GM21381 (cell line): ENCODE data around the gene COL10A1.

ENCODE experiments used
- ATAC-seq: cut with Tn5 transposase; IDR thresholded peaks from one replicate; pipeline ENCODE4 v1.9.1; 2021; ENCODE audit warnings: mild to moderate bottlenecking, moderate library complexity; ENCODE audit not compliant: unreplicated experiment

Gene COL10A1

GRCh38 chr6:116126032-116126431 is at the start of gene COL10A1:
Gene COL10A1, minus strand, starts transcription at chr6:116126132. Its CDS starts 640 bp downstream, at chr6:116125492.
- no peak for ATAC-seq

GRCh38 chr6:116175344-116175743 is 49.4 kb upstream of the COL10A1 start:
- ATAC-seq: no peak

- no peak for ATAC-seq
Measured at GRCh38 chr6:116173928-116174327, 48.0 kb upstream of the COL10A1 start.

- no peak for ATAC-seq
Measured at GRCh38 chr6:116170358-116171057, 44.6 kb upstream of the COL10A1 start.

GRCh38 chr6:116169880-116170279 is 43.9 kb upstream of the COL10A1 start:
- ATAC-seq: no peak

- ATAC-seq: no peak
Measured at GRCh38 chr6:116168148-116168547, 42.2 kb upstream of the COL10A1 start.

- no peak for ATAC-seq
Measured at GRCh38 chr6:116166369-116166768, 40.4 kb upstream of the COL10A1 start.

GRCh38 chr6:116165596-116165995 is 39.7 kb upstream of the COL10A1 start:
- ATAC-seq: no peak

GRCh38 chr6:116159782-116160524 is 34.0 kb upstream of the COL10A1 start:
- ATAC-seq: no peak

GRCh38 chr6:116158641-116159040 is 32.7 kb upstream of the COL10A1 start:
- no peak for ATAC-seq

GRCh38 chr6:116157391-116157790 is 31.5 kb upstream of the COL10A1 start:
- ATAC-seq: no peak

GRCh38 chr6:116156405-116157326 is 30.7 kb upstream of the COL10A1 start:
- no peak for ATAC-seq

GRCh38 chr6:116154887-116155286 is 29.0 kb upstream of the COL10A1 start:
- ATAC-seq: no peak

GRCh38 chr6:116152620-116153019 is 26.7 kb upstream of the COL10A1 start:
- ATAC-seq: no peak

- ATAC-seq: no peak
Measured at GRCh38 chr6:116145803-116146675, 20.1 kb upstream of the COL10A1 start.

- ATAC-seq: no peak
Measured at GRCh38 chr6:116144605-116145004, 18.7 kb upstream of the COL10A1 start.

- ATAC-seq: no peak
Measured at GRCh38 chr6:116139917-116140316, 14.0 kb upstream of the COL10A1 start.

- peak; percentile 43 for ATAC-seq
Measured at GRCh38 chr6:116136933-116137340, 11.0 kb upstream of the COL10A1 start.

- no peak for ATAC-seq
Measured at GRCh38 chr6:116136373-116136772, 10.4 kb upstream of the COL10A1 start.

GRCh38 chr6:116133453-116133852 is 7.5 kb upstream of the COL10A1 start:
- ATAC-seq: no peak
